ENCODE results near the gene CHERP.
A peak's percentile ranks its signal among the peaks of the same experiment; 100 is the strongest.

CHERP gene

GRCh38 chr19:16527334-16527935 lies 14.8 kb downstream of the CHERP start:
- Mint-ChIP-seq H3K4me3 (no peak overlapping the region), H3K9me3 (no peaks in the 10 kb centered on the region), H3K27me3 (no peaks in the 10 kb centered on the region), H3K36me3 (ENCODE audit: insufficient read depth) (peaks cover 86% of the 10 kb centered on the region), H3K27ac (peak overlapping the region in 1 of 2 donors; percentile 78), H3K4me1 (ENCODE audit: low read depth in 2 of 2) (peaks cover 0 to 3% of the 10 kb centered on the region in 2 donors)
- no peak for DNase-seq
- no peak for ATAC-seq (replicated peaks)

GRCh38 chr19:16525751-16526481 lies 16.3 kb downstream of the CHERP start:
- no peak overlapping the region for H3K4me3 Mint-ChIP-seq
- H3K4me1 Mint-ChIP-seq (ENCODE audit: low read depth in 2 of 2), result no peaks in the 10 kb centered on the region
- H3K9me3 Mint-ChIP-seq, result no peaks in the 10 kb centered on the region
- H3K27ac Mint-ChIP-seq, result no peak overlapping the region
- H3K36me3 Mint-ChIP-seq (ENCODE audit: insufficient read depth), result peaks cover 76% of the 10 kb centered on the region
- ATAC-seq (replicated peaks), result no peak
- H3K27me3 Mint-ChIP-seq, result no peaks in the 10 kb centered on the region
- DNase-seq, result no peak

GRCh38 chr19:16524991-16525734 lies 17.1 kb downstream of the CHERP start:
- Mint-ChIP-seq H3K4me3 (no peak overlapping the region), H3K4me1 (ENCODE audit: low read depth in 2 of 2) (no peaks in the 10 kb centered on the region), H3K27ac (no peak overlapping the region), H3K9me3 (no peaks in the 10 kb centered on the region), H3K27me3 (no peaks in the 10 kb centered on the region), H3K36me3 (ENCODE audit: insufficient read depth) (peaks cover 76% of the 10 kb centered on the region)
- no peak for DNase-seq
- ATAC-seq (replicated peaks), result no peak

GRCh38 chr19:16522559-16523377 lies 19.5 kb downstream of the CHERP start:
- H3K4me1 Mint-ChIP-seq (ENCODE audit: low read depth in 2 of 2), result no peaks in the 10 kb centered on the region
- no peaks in the 10 kb centered on the region for H3K9me3 Mint-ChIP-seq
- H3K27ac Mint-ChIP-seq, result peak overlapping the region in 1 of 2 donors; percentile 38
- DNase-seq, result no peak
- ATAC-seq (replicated peaks), result no peak
- peaks cover 78% of the 10 kb centered on the region for H3K36me3 Mint-ChIP-seq (ENCODE audit: insufficient read depth)
- H3K4me3 Mint-ChIP-seq, result no peak overlapping the region
- no peaks in the 10 kb centered on the region for H3K27me3 Mint-ChIP-seq

GRCh38 chr19:16521715-16522289 lies 20.4 kb downstream of the CHERP start:
- H3K27me3 Mint-ChIP-seq, result no peaks in the 10 kb centered on the region
- H3K4me3 Mint-ChIP-seq, result no peak overlapping the region
- peaks cover 9 to 10% of the 10 kb centered on the region in 2 donors for H3K4me1 Mint-ChIP-seq (ENCODE audit: low read depth in 2 of 2)
- no peak for ATAC-seq (replicated peaks)
- DNase-seq, result no peak
- H3K9me3 Mint-ChIP-seq, result no peaks in the 10 kb centered on the region
- peak overlapping the region in 1 of 2 donors; percentile 46 for H3K27ac Mint-ChIP-seq
- H3K36me3 Mint-ChIP-seq (ENCODE audit: insufficient read depth), result peaks cover 71% of the 10 kb centered on the region

GRCh38 chr19:16520986-16521624 lies 21.1 kb downstream of the CHERP start:
- H3K4me3 Mint-ChIP-seq, result no peak overlapping the region
- H3K27me3 Mint-ChIP-seq, result no peaks in the 10 kb centered on the region
- ATAC-seq (replicated peaks) (no peak), DNase-seq (no peak)
- peaks cover 64% of the 10 kb centered on the region for H3K36me3 Mint-ChIP-seq (ENCODE audit: insufficient read depth)
- peaks cover 10 to 12% of the 10 kb centered on the region in 2 donors for H3K4me1 Mint-ChIP-seq (ENCODE audit: low read depth in 2 of 2)
- peak overlapping the region in 1 of 2 donors; percentile 46 for H3K27ac Mint-ChIP-seq
- no peaks in the 10 kb centered on the region for H3K9me3 Mint-ChIP-seq

- peaks cover 58% of the 10 kb centered on the region for H3K36me3 Mint-ChIP-seq (ENCODE audit: insufficient read depth)
- DNase-seq (no peak), ATAC-seq (replicated peaks) (no peak)
- no peaks in the 10 kb centered on the region for H3K9me3 Mint-ChIP-seq
- H3K27ac Mint-ChIP-seq, result no peak overlapping the region
- H3K4me3 Mint-ChIP-seq, result no peak overlapping the region
- H3K27me3 Mint-ChIP-seq, result no peaks in the 10 kb centered on the region
- peaks cover 10 to 12% of the 10 kb centered on the region in 2 donors for H3K4me1 Mint-ChIP-seq (ENCODE audit: low read depth in 2 of 2)
These were observed 21.9 kb downstream of the CHERP start for GRCh38 chr19:16520074-16520973.

GRCh38 chr19:16519230-16519687 lies 23.0 kb downstream of the CHERP start:
- Mint-ChIP-seq H3K27ac (no peak overlapping the region), H3K36me3 (ENCODE audit: insufficient read depth) (peaks cover 53% of the 10 kb centered on the region), H3K4me1 (ENCODE audit: low read depth in 2 of 2) (peaks cover 10 to 12% of the 10 kb centered on the region in 2 donors), H3K9me3 (no peaks in the 10 kb centered on the region), H3K4me3 (no peak overlapping the region), H3K27me3 (no peaks in the 10 kb centered on the region)
- ATAC-seq (replicated peaks) (no peak), DNase-seq (no peak)

GRCh38 chr19:16518483-16519229 lies 23.6 kb downstream of the CHERP start:
- H3K27ac Mint-ChIP-seq, result peak overlapping the region in 1 of 2 donors; percentile 62
- H3K27me3 Mint-ChIP-seq, result no peaks in the 10 kb centered on the region
- peaks cover 10 to 12% of the 10 kb centered on the region in 2 donors for H3K4me1 Mint-ChIP-seq (ENCODE audit: low read depth in 2 of 2)
- H3K4me3 Mint-ChIP-seq, result no peak overlapping the region
- H3K9me3 Mint-ChIP-seq, result no peaks in the 10 kb centered on the region
- DNase-seq (no peak), ATAC-seq (replicated peaks) (no peak)
- peaks cover 47% of the 10 kb centered on the region for H3K36me3 Mint-ChIP-seq (ENCODE audit: insufficient read depth)

GRCh38 chr19:16518061-16518460 lies 24.2 kb downstream of the CHERP start:
- Mint-ChIP-seq H3K36me3 (ENCODE audit: insufficient read depth) (peaks cover 41% of the 10 kb centered on the region), H3K27me3 (no peaks in the 10 kb centered on the region), H3K27ac (peak overlapping the region in 1 of 2 donors; percentile 62), H3K9me3 (no peaks in the 10 kb centered on the region), H3K4me3 (no peak overlapping the region), H3K4me1 (ENCODE audit: low read depth in 2 of 2) (peaks cover 10 to 12% of the 10 kb centered on the region in 2 donors)
- DNase-seq (no peak), ATAC-seq (replicated peaks) (no peak)

- H3K4me1 Mint-ChIP-seq (ENCODE audit: low read depth in 2 of 2), result peaks cover 10 to 12% of the 10 kb centered on the region in 2 donors
- no peaks in the 10 kb centered on the region for H3K27me3 Mint-ChIP-seq
- H3K36me3 Mint-ChIP-seq (ENCODE audit: insufficient read depth), result peaks cover 37% of the 10 kb centered on the region
- no peak for DNase-seq
- H3K27ac Mint-ChIP-seq, result peak overlapping the region; percentile 20 to 62
- peak; percentile 91 for ATAC-seq (replicated peaks)
- peak overlapping the region in 1 of 2 donors; percentile 25 for H3K4me3 Mint-ChIP-seq
- H3K9me3 Mint-ChIP-seq, result no peaks in the 10 kb centered on the region
These were observed 25.2 kb downstream of the CHERP start for GRCh38 chr19:16516923-16517610.
